Tibial artery (tissue), 4 donors: ENCODE data around the gene SLC37A1.
A peak's percentile ranks its signal among the peaks of the same experiment; 100 is the strongest.

ENCODE experiments used
- DNase-seq, 2 donors: peaks; one replicate each; pipeline ENCODE4 v3.0.0-alpha.2; 2019
- H3K27ac ChIP-seq, 2 donors: fragments of 200-600 bp; sonication (generic) in 1 of 2; 1 replicate in 1 of 2; 2 replicates in 1 of 2; pipeline ENCODE4 v1.5.1; 2018 to 2019; ENCODE audit warnings: mild to moderate bottlenecking in 1 of 2
- H3K27me3 ChIP-seq, 2 donors: fragments of 200-600 bp; sonication (generic) in 1 of 2; one replicate each; pipeline versions ENCODE4 v1.5.1 to v1.6.0; 2016 to 2019
- H3K36me3 ChIP-seq, 3 donors: fragments of 200-600 bp; sonication (generic) in 2 of 3; one replicate each; pipeline ENCODE4 v1.5.1; 2016 to 2019; ENCODE audit warnings: mild to moderate bottlenecking in 2 of 3
- H3K4me1 ChIP-seq, 4 donors: fragments of 200-600 bp; sonication (generic) in 2 of 4; 1 replicate in 3 of 4; 2 replicates in 1 of 4; pipeline ENCODE4 v1.5.1; 2016 to 2019
- H3K4me3 ChIP-seq, 2 donors: fragments of 200-600 bp; sonication (generic) in 1 of 2; 1 replicate in 1 of 2; 2 replicates in 1 of 2; pipeline ENCODE4 v1.5.1; 2018 to 2019; ENCODE audit warnings: mild to moderate bottlenecking in 2 of 2
- H3K9me3 ChIP-seq, 3 donors: fragments of 200-600 bp; sonication (generic) in 1 of 3; one replicate each; pipeline ENCODE4 v1.5.1; 2016 to 2019
- intact Hi-C: fragments of 100-400 bp; cut with DNase I; formaldehyde crosslinking; loops from one replicate; pipeline ENCODE4 v1.15.0; 2023; ENCODE audit warnings: low total_unique reads
- TF ChIP-seq, protein P1 (sequence below), 2 experiments: fragments of 200-600 bp in 1 of 2; fragments of 450-650 bp in 1 of 2; IDR thresholded peaks; one replicate each; pipeline ENCODE4 v1.5.1; 2017 to 2019; ENCODE audit warnings: antibody characterized with exemption in 2 of 2, mild to moderate bottlenecking in 1 of 2, moderate library complexity in 1 of 2

SLC37A1 gene

DNA sequence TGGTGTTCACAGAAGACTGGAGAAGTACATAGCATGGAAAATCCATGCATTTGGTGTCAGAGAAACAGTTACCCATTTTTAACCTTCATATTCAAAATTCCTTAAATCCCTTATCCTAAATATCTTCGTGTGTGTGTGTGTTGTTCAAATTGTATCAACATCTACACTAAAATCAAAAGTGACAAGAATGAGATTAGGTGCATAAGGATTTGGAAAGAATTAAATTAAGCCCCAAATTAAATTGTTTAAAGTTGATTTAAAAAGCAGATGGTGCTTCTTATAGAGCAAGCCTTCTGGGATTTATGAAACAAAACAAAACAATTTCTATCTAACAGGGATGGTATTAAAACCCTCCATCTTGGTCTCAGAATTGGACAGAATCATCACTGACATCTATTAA, 22.3 kb upstream of the SLC37A1 start:
- Histone ChIP-seq H3K9me3 (no peaks in the 10 kb centered on the region), H3K4me1 (peaks cover 0 to 6% (median 5%) of the 10 kb centered on the region in 4 donors), H3K27ac (no peak overlapping the region), H3K4me3 (no peak overlapping the region), H3K27me3 (peaks cover 0 to 12% of the 10 kb centered on the region in 2 donors), H3K36me3 (no peaks in the 10 kb centered on the region)
- intact Hi-C loops = no loop called here
- DNase-seq = no peak
- TF ChIP-seq, protein P1, sequence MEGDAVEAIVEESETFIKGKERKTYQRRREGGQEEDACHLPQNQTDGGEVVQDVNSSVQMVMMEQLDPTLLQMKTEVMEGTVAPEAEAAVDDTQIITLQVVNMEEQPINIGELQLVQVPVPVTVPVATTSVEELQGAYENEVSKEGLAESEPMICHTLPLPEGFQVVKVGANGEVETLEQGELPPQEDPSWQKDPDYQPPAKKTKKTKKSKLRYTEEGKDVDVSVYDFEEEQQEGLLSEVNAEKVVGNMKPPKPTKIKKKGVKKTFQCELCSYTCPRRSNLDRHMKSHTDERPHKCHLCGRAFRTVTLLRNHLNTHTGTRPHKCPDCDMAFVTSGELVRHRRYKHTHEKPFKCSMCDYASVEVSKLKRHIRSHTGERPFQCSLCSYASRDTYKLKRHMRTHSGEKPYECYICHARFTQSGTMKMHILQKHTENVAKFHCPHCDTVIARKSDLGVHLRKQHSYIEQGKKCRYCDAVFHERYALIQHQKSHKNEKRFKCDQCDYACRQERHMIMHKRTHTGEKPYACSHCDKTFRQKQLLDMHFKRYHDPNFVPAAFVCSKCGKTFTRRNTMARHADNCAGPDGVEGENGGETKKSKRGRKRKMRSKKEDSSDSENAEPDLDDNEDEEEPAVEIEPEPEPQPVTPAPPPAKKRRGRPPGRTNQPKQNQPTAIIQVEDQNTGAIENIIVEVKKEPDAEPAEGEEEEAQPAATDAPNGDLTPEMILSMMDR (IDR thresholded peaks at IDR 0.05) = no peak

DNA sequence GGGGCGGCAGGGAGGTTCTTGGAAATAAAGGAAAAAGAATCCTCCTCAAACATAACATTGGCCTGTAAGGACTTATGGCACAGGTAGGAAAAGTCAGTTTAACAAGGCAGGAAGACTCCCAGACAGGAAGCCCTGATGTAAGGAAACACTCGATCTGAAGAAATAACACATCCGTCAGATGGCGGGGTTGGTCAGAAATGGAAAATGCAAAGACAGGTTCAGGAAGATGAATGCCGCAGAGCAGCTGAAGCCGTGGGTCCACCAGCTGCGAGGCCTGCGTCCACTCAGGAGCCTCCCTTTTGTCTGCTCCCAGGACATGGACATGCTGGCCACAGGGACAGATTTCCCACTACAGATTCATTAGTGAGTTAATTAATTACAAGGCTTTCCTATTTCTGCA, 21.5 kb upstream of the SLC37A1 start:
- H3K36me3 ChIP-seq = no peaks in the 10 kb centered on the region
- H3K9me3 ChIP-seq = no peaks in the 10 kb centered on the region
- intact Hi-C loops = no loop called here
- H3K4me3 ChIP-seq = no peak overlapping the region
- no peak overlapping the region for H3K27ac ChIP-seq
- peaks cover 0 to 12% (median 7%) of the 10 kb centered on the region in 4 donors for H3K4me1 ChIP-seq
- DNase-seq = no peak
- peaks cover 0 to 6% of the 10 kb centered on the region in 2 donors for H3K27me3 ChIP-seq
- TF ChIP-seq, protein P1 (IDR thresholded peaks at IDR 0.05) = no peak

DNA sequence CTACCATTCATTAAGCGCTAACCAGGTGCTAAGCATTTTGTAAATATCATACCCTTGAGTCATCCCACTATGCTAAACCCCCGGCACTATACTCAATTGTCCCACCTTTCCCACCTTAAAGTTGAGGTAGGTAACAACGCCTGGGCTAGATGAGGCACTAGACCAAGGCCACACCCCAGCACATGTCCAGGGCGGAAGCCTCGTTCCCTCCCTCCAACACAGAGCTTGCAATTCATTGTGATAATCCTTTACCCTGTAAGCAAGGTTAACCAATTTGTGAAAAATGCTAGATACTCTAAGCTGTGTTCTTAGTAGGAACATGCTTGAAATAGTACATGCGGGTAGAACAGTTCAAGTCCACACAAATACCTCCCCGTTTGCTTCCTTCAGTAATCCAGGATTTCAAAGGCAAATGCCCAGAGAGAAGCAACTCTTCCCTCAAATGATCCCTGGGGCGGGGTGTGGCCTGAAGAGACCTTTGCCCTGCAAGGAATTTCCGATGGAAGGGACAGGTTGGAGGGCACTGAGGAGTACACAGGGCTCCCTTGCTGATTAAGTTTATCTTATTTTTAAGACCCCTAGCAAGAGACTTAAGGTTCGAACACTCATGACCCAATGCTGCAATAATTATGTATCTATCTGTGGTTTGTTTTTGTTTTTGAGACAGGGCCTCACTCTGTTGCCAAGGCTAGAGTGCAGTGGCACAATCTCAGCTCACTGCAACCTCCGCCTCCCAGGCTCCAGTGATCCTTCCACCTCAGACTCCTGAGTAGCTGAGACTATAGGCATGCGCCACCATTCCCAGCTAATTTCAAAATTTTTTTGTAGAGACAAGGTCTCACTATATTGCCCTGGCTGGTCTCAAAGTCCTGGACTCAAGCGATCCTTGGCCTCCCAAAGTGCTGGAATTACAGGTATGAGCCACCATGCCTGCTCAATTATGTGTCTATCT, 20.3 kb upstream of the SLC37A1 start:
- Histone ChIP-seq H3K27ac (no peak overlapping the region), H3K27me3 (peaks cover 0 to 2% of the 10 kb centered on the region in 2 donors), H3K4me1 (peaks cover 0 to 12% (median 7%) of the 10 kb centered on the region in 4 donors), H3K36me3 (no peaks in the 10 kb centered on the region), H3K9me3 (no peaks in the 10 kb centered on the region), H3K4me3 (no peak overlapping the region)
- DNase-seq = no peak
- TF ChIP-seq, protein P1 (IDR thresholded peaks at IDR 0.05) = no peak
- intact Hi-C loops = no loop called here

DNA sequence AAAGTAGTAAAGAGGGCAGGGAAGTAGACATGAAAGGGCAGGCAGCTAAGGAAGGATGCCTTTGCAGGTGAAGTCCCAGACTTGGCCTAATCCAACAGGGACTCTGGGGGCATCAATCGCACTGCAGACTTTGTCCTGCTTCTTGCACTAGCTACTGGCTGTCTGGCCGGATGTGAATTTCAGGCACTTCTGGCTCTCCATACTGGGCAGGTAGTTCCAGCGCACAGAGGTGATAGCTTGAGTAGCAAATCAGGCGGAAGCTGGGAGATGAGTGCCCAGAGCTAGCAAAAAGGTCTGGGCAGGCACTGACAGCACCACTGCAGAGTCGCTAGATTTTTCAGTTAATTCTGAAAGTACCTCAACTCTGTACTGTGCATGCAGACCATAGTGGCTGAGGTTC, 18.6 kb upstream of the SLC37A1 start:
- Histone ChIP-seq H3K4me3 (no peak overlapping the region), H3K36me3 (no peaks in the 10 kb centered on the region), H3K9me3 (no peaks in the 10 kb centered on the region), H3K27ac (no peak overlapping the region), H3K4me1 (peaks cover 0 to 12% (median 7%) of the 10 kb centered on the region in 4 donors), H3K27me3 (no peaks in the 10 kb centered on the region)
- intact Hi-C loops = no loop called here
- TF ChIP-seq, protein P1 (IDR thresholded peaks at IDR 0.05) = no peak
- DNase-seq = no peak

DNA sequence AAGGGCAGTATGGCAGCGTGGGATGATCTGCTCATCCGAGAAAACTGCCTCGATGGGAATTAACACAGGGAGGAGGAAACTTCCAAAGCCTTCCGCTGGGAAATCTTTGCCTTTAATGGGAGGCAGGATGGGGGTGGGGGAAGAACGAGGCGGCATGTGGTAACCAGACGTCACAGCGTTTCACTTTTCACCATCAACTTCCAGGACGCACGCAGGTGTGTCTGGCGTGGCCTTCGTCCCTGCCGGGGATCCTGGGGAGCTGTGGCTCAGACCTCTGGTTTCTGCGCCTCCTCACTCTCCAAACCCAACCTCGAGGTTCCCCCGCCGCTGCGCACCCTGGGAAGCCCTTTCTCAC, 17.9 kb upstream of the SLC37A1 start:
- H3K27ac ChIP-seq = peak overlapping the region; percentile 24 to 54
- no peaks in the 10 kb centered on the region for H3K27me3 ChIP-seq
- peak overlapping the region; percentile 56 to 72 for H3K4me3 ChIP-seq
- H3K4me1 ChIP-seq = peaks cover 0 to 12% (median 7%) of the 10 kb centered on the region in 4 donors
- TF ChIP-seq, protein P1 (IDR thresholded peaks at IDR 0.05) = peak in 1 of 2 experiments; percentile 16
- H3K36me3 ChIP-seq = no peaks in the 10 kb centered on the region
- DNase-seq = no peak
- H3K9me3 ChIP-seq = no peaks in the 10 kb centered on the region
- intact Hi-C loops = no loop called here
